ENCODE data around the gene MMUT. TPM values are rescaled to one million over a fixed set of nuclear protein-coding genes. Genes with fewer than 3 reads are reported as not detected.
"Not testable (repeated sequence)": the region's sequence is repeated elsewhere in the genome, so short reads cannot be mapped to it uniquely, and the experiment has no call there.

MMUT gene
- total RNA-seq, 3 donors from 2014 or later (not counting 1 experiment from before 2014, with no cell fraction given), result 6.0 to 7.2 (median 7.1) TPM

DNA sequence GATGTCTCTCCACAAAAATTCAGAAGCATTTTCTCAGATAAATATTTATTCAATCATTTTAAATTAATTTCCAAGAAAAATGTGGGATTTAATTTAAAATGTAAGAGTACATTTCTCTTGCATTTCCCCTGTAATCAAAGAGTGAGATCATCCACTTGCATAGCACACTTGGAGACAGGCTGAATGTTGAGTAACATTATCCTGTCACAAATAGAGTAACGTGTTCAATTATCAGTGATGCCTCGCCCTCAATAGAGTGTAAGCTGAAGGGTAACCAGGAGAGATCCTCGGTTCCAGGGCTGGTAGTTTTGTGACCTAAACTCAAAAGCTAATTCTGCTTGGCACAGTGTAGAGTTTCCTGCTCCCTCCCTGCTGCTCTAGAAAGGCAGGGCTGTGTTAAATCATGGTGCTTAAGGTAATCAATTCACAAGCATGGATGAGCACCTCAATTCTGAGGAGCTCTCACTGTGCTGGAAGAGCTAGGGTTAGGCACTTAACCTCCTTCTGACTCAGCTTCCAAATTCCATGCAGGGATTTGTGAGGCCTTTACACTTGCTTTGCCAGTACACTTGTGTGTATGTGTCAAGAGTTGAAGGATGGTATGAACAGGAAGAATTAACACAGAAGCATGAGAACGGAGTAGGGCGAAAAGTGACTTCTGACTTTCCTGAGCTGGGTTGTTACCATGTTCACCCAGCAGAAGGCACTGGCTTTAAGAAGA, 56.6 kb downstream of the MMUT start:
- no peak overlapping the region for H3K27ac ChIP-seq (ENCODE audit: low read length)
- H3K27me3 ChIP-seq (ENCODE audit: control insufficient read depth, insufficient read depth, low read length), result no peaks in the 10 kb centered on the region
- peaks cover 0 to 8% of the 10 kb centered on the region in 2 donors for H3K27me3 Mint-ChIP-seq (ENCODE audit: low read depth in 2 of 2)
- no peaks in the 10 kb centered on the region for H3K4me1 ChIP-seq (ENCODE audit: control insufficient read depth, insufficient read depth, low read length)
- no peaks in the 10 kb centered on the region for H3K36me3 Mint-ChIP-seq
- intact Hi-C loops (cut with micrococcal nuclease), result no loop called here
- no peaks in the 10 kb centered on the region for H3K36me3 ChIP-seq (ENCODE audit: control insufficient read depth, insufficient read depth, low read length)
- no peak overlapping the region for H3K27ac Mint-ChIP-seq
- H3K9me3 Mint-ChIP-seq, result no peaks in the 10 kb centered on the region
- H3K9me3 ChIP-seq (ENCODE audit: control insufficient read depth, insufficient read depth, low read length), result no peaks in the 10 kb centered on the region
- DNase-seq, result no peak
- no peak overlapping the region for H3K4me3 ChIP-seq (ENCODE audit: low read length)
- ATAC-seq, result no peak
- no peaks in the 10 kb centered on the region for H3K4me1 Mint-ChIP-seq
- TF ChIP-seq, protein P1, sequence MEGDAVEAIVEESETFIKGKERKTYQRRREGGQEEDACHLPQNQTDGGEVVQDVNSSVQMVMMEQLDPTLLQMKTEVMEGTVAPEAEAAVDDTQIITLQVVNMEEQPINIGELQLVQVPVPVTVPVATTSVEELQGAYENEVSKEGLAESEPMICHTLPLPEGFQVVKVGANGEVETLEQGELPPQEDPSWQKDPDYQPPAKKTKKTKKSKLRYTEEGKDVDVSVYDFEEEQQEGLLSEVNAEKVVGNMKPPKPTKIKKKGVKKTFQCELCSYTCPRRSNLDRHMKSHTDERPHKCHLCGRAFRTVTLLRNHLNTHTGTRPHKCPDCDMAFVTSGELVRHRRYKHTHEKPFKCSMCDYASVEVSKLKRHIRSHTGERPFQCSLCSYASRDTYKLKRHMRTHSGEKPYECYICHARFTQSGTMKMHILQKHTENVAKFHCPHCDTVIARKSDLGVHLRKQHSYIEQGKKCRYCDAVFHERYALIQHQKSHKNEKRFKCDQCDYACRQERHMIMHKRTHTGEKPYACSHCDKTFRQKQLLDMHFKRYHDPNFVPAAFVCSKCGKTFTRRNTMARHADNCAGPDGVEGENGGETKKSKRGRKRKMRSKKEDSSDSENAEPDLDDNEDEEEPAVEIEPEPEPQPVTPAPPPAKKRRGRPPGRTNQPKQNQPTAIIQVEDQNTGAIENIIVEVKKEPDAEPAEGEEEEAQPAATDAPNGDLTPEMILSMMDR (IDR thresholded peaks at IDR 0.05), result no peak
- WGBS (ENCODE audit: insufficient coverage), result 83% methylated on average over 5 of the region's 5 CpGs
- H3K4me3 Mint-ChIP-seq, result no peak overlapping the region

DNA sequence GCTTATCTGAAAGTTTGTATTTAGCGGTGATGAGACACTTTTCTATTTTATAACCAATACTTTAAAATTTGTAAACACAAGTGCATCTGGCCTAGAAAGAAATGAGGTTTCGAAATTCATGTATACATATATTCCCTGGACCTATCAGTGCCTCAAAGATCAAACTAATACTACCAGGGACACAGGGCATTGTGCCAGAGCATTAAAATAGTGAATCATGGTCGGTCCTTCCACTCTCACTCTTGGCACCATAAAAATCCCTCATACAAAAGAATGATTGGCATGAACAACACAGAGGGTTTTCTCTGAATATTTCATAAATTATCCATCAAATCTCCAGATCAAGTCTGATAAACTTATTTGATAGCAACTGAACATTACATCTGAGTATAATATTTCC, 62.0 kb downstream of the MMUT start:
- H3K4me3 ChIP-seq (ENCODE audit: low read length), result no peak overlapping the region
- intact Hi-C loops (cut with micrococcal nuclease), result no loop called here
- no peaks in the 10 kb centered on the region for H3K9me3 ChIP-seq (ENCODE audit: control insufficient read depth, insufficient read depth, low read length)
- DNase-seq, result no peak
- H3K27ac ChIP-seq (ENCODE audit: low read length), result no peak overlapping the region
- no peaks in the 10 kb centered on the region for H3K4me1 ChIP-seq (ENCODE audit: control insufficient read depth, insufficient read depth, low read length)
- Mint-ChIP-seq H3K36me3 (no peaks in the 10 kb centered on the region), H3K4me1 (no peaks in the 10 kb centered on the region), H3K9me3 (peaks cover 3 to 5% of the 10 kb centered on the region in 2 donors), H3K27ac (no peak overlapping the region), H3K27me3 (ENCODE audit: low read depth in 2 of 2) (no peaks in the 10 kb centered on the region), H3K4me3 (no peak overlapping the region)
- H3K36me3 ChIP-seq (ENCODE audit: control insufficient read depth, insufficient read depth, low read length), result no peaks in the 10 kb centered on the region
- 71% methylated on average over 3 of the region's 3 CpGs for WGBS (ENCODE audit: insufficient coverage)
- no peak for ATAC-seq
- TF ChIP-seq, protein P1 (IDR thresholded peaks at IDR 0.05), result no peak
- no peaks in the 10 kb centered on the region for H3K27me3 ChIP-seq (ENCODE audit: control insufficient read depth, insufficient read depth, low read length)

GRCh38 chr6:49386667-49387508, 76.2 kb downstream of the MMUT start:
- H3K27ac ChIP-seq (ENCODE audit: low read length); H3K36me3 Mint-ChIP-seq; H3K4me1 ChIP-seq (ENCODE audit: control insufficient read depth, insufficient read depth, low read length); H3K4me1 Mint-ChIP-seq; H3K9me3 Mint-ChIP-seq; DNase-seq; H3K27ac Mint-ChIP-seq; intact Hi-C loops (cut with micrococcal nuclease); H3K9me3 ChIP-seq (ENCODE audit: control insufficient read depth, insufficient read depth, low read length); H3K4me3 ChIP-seq (ENCODE audit: low read length); H3K27me3 Mint-ChIP-seq (ENCODE audit: low read depth in 2 of 2); H3K27me3 ChIP-seq (ENCODE audit: control insufficient read depth, insufficient read depth, low read length); H3K4me3 Mint-ChIP-seq; ATAC-seq; H3K36me3 ChIP-seq (ENCODE audit: control insufficient read depth, insufficient read depth, low read length): not testable (repeated sequence)
- 93% methylated on average over 22 of the region's 28 CpGs for WGBS (ENCODE audit: insufficient coverage)

- Mint-ChIP-seq H3K36me3 (no peaks in the 10 kb centered on the region), H3K4me3 (no peak overlapping the region), H3K9me3 (peaks cover 2% of the 10 kb centered on the region in 2 donors), H3K27ac (no peak overlapping the region), H3K27me3 (ENCODE audit: low read depth in 2 of 2) (no peaks in the 10 kb centered on the region), H3K4me1 (no peaks in the 10 kb centered on the region)
- TF ChIP-seq, protein P1 (IDR thresholded peaks at IDR 0.05), result no peak
- no peaks in the 10 kb centered on the region for H3K4me1 ChIP-seq (ENCODE audit: control insufficient read depth, insufficient read depth, low read length)
- H3K36me3 ChIP-seq (ENCODE audit: control insufficient read depth, insufficient read depth, low read length), result no peaks in the 10 kb centered on the region
- 85% methylated on average over 1 of the region's 2 CpGs for WGBS (ENCODE audit: insufficient coverage)
- no peak overlapping the region for H3K4me3 ChIP-seq (ENCODE audit: low read length)
- intact Hi-C loops (cut with micrococcal nuclease), result no loop called here
- no peak overlapping the region for H3K27ac ChIP-seq (ENCODE audit: low read length)
- no peak for DNase-seq
- no peaks in the 10 kb centered on the region for H3K9me3 ChIP-seq (ENCODE audit: control insufficient read depth, insufficient read depth, low read length)
- H3K27me3 ChIP-seq (ENCODE audit: control insufficient read depth, insufficient read depth, low read length), result no peaks in the 10 kb centered on the region
- ATAC-seq, result no peak
These were observed 78.1 kb downstream of the MMUT start for GRCh38 chr6:49384904-49385303.

All from natural killer cell (primary cell).